ENCODE measurements around the gene CPSF7. TPM values are rescaled to one million over a fixed set of nuclear protein-coding genes. Genes with fewer than 3 reads are reported as not detected.

CPSF7 gene
- total RNA-seq, 1 experiment from 2014 or later: 145 TPM

- no CpG with 5 or more reads among the region's 5 CpGs for WGBS (ENCODE audit: extremely low coverage, insufficient read length, low lambda C conversion rate)
- H3K18ac ChIP-seq (ENCODE audit: insufficient read length, low read depth, low read length): no peak overlapping the region
- H4K5ac ChIP-seq (ENCODE audit: insufficient read length, low read depth, low read length): no peak overlapping the region
- no peak overlapping the region for H2BK12ac ChIP-seq (ENCODE audit: insufficient read length, low read depth, low read length)
- H3K14ac ChIP-seq (ENCODE audit: insufficient read depth, low read length): no peak overlapping the region
- H3K79me2 ChIP-seq (ENCODE audit: insufficient read depth, low read length): no peaks in the 10 kb centered on the region
- H2BK120ac ChIP-seq (ENCODE audit: low read depth, low read length, poor library complexity, severe bottlenecking): no peak overlapping the region
- no peaks in the 10 kb centered on the region for H3K9me3 Mint-ChIP-seq
- H2AK5ac ChIP-seq (ENCODE audit: insufficient read length, low read length): no peak overlapping the region
- no peak overlapping the region for H4K91ac ChIP-seq (ENCODE audit: insufficient read length, low read depth, low read length)
- DNase-seq: no peak
- H3K36me3 Mint-ChIP-seq (ENCODE audit: insufficient read depth in 1 of 3, low read depth in 3 of 3): peaks cover 0 to 9% (median 7%) of the 10 kb centered on the region in 3 experiments; a peak in 3 of 7 replicates
- no peak overlapping the region for H2BK20ac ChIP-seq (ENCODE audit: low read depth, low read length, poor library complexity, severe bottlenecking)
- H3T11ph ChIP-seq (ENCODE audit: low read length): no peak overlapping the region
- H4K20me1 ChIP-seq (ENCODE audit: control insufficient read depth, insufficient read depth, insufficient read length): no peaks in the 10 kb centered on the region
- no peak for TF ChIP-seq CTCF (conservative IDR thresholded peaks at IDR 0.05)
- peaks cover 4 to 7% of the 10 kb centered on the region in 2 experiments; a peak in 3 of 4 replicates for H3K4me1 Mint-ChIP-seq
- no peak overlapping the region for H3K4me2 ChIP-seq (ENCODE audit: insufficient read depth, insufficient read length, low read length)
- no peak overlapping the region for H3K56ac ChIP-seq (ENCODE audit: insufficient read length, low read depth, low read length)
- H3K23me2 ChIP-seq (ENCODE audit: insufficient read length, low read depth, low read length, poor library complexity, severe bottlenecking): no peaks in the 10 kb centered on the region
- no peaks in the 10 kb centered on the region; the same call in 1 of the 2 replicates for H3K27me3 Mint-ChIP-seq (ENCODE audit: low read depth)
- H3K4ac ChIP-seq (ENCODE audit: low read depth, low read length): no peak overlapping the region
- no peak overlapping the region for H3K9ac ChIP-seq (ENCODE audit: extremely low read depth, insufficient read length, low read length)
- H3K27ac ChIP-seq (ENCODE audit: insufficient read length, low read depth, low read length): no peak overlapping the region
- H3K4me3 Mint-ChIP-seq: no peak overlapping the region
- H2AFZ ChIP-seq (ENCODE audit: low read length): no peak overlapping the region
- no peak overlapping the region for H2BK5ac ChIP-seq (ENCODE audit: insufficient read length, low read length)
- no peaks in the 10 kb centered on the region for H3K27me3 ChIP-seq (ENCODE audit: insufficient read depth, low read length)
- peak overlapping the region in 2 of 3 experiments; percentile 64 to 74; a peak in 4 of 7 replicates for H3K27ac Mint-ChIP-seq
- no peak overlapping the region for H4K8ac ChIP-seq (replicated peaks; ENCODE audit: insufficient read length, low read depth, low read length)
- no peaks in the 10 kb centered on the region for H3K79me1 ChIP-seq (ENCODE audit: insufficient read depth, low read depth, low read length, poor library complexity, severe bottlenecking)
- no peaks in the 10 kb centered on the region for H3K4me1 ChIP-seq (ENCODE audit: insufficient read depth, low read length)
- H3K9me3 ChIP-seq (ENCODE audit: control insufficient read depth, low read depth, low read length): no peaks in the 10 kb centered on the region
- H3K23ac ChIP-seq (ENCODE audit: insufficient read length, low read depth, low read length): no peak overlapping the region
- H2BK15ac ChIP-seq (ENCODE audit: low read depth, low read length): no peak overlapping the region
Observed at GRCh38 chr11:61472868-61473267, 43.1 kb upstream of the CPSF7 start.
